Choroid plexus epithelial cell (primary cell): ENCODE results near the gene AMFR.

ENCODE experiments used
- DNase-seq: peaks from one replicate; pipeline ENCODE4 v3.0.0-alpha.2; 2010; ENCODE audit warnings: low read depth
- H3K4me3 ChIP-seq: 2 replicates; pipeline ENCODE4 v1.5.1; 2011; ENCODE audit warnings: low read depth, mild to moderate bottlenecking, control low read depth, low read length, moderate library complexity
- TF ChIP-seq, protein P1 (sequence below): conservative IDR thresholded peaks from 2 replicates; pipeline ENCODE4 v1.5.1; 2011; ENCODE audit warnings: low read depth, mild to moderate bottlenecking, control low read depth, inconsistent platforms, low read length, moderate library complexity

The AMFR gene

DNA sequence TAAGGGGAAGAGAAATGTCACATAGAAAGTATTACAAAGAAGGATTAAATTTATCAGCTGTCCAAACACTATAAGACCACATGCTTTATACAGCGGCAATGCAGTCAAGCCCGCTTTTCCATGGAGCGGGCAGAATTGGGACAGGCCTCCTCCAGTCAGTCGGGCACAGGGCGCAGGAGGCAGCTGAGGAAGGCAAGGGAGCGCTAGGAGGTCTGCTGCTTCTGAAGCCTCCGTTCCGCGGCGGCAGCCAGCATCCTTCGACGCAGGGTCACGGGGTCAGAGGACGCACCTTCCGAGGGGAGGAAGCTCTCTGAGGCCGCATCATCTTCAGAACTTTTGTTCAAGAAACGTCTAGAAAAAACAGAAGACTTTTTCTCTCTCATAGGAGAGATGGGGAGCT, 62.6 kb downstream of the AMFR start:
- no peak for DNase-seq
- no peak overlapping the region for H3K4me3 ChIP-seq
- TF ChIP-seq, protein P1, sequence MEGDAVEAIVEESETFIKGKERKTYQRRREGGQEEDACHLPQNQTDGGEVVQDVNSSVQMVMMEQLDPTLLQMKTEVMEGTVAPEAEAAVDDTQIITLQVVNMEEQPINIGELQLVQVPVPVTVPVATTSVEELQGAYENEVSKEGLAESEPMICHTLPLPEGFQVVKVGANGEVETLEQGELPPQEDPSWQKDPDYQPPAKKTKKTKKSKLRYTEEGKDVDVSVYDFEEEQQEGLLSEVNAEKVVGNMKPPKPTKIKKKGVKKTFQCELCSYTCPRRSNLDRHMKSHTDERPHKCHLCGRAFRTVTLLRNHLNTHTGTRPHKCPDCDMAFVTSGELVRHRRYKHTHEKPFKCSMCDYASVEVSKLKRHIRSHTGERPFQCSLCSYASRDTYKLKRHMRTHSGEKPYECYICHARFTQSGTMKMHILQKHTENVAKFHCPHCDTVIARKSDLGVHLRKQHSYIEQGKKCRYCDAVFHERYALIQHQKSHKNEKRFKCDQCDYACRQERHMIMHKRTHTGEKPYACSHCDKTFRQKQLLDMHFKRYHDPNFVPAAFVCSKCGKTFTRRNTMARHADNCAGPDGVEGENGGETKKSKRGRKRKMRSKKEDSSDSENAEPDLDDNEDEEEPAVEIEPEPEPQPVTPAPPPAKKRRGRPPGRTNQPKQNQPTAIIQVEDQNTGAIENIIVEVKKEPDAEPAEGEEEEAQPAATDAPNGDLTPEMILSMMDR: no peak

- DNase-seq: no peak
- no peak overlapping the region for H3K4me3 ChIP-seq
- TF ChIP-seq, protein P1: no peak
Measured at GRCh38 chr16:56362057-56362655, 63.2 kb downstream of the AMFR start.

DNA sequence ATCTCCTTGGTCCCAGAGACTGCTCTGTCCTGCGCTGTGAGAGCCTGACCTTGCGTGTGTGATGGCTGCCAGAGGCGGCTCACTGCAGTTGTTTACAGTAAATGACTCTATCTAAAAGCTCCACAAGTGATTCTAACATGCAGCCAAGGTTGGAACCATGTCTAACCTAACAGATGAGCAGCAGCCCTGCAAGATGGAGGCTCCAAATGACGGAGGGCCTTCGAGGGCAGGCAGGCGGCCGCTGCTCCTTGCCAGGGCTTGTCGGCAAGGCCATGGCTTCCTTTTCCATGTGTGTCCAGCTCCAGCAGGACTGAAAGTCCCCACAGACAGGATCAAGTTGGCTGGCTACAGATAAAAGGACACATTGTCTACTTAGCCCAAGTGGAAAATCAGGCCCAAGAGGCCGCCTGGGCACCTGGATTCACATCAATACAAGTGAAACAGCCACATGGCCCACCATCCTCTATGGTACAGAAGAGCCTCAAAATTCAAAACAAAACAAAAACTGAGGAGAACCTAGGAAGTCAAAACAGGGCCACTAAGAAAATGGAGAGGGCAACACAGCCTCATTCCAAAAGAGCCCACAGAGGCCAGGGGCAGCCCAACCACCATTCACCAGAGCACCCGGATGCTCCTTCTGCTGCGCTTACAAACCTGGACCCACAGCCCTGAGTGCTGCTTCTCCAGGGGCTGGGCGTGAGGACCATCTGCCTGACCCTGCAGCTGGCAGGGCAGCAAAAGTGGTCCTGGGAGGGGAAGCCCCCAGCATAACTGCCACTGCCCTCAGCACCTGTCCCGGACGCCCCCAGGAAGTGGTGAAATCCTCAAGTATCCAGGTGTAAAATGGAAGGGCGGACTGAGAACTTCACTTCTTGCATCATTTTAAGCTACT, 65.0 kb downstream of the AMFR start:
- H3K4me3 ChIP-seq: no peak overlapping the region
- TF ChIP-seq, protein P1: no peak
- DNase-seq: no peak

GRCh38 chr16:56357765-56358322, 67.5 kb downstream of the AMFR start:
- DNase-seq: peak; percentile 44
- TF ChIP-seq, protein P1: no peak
- no peak overlapping the region for H3K4me3 ChIP-seq

DNA sequence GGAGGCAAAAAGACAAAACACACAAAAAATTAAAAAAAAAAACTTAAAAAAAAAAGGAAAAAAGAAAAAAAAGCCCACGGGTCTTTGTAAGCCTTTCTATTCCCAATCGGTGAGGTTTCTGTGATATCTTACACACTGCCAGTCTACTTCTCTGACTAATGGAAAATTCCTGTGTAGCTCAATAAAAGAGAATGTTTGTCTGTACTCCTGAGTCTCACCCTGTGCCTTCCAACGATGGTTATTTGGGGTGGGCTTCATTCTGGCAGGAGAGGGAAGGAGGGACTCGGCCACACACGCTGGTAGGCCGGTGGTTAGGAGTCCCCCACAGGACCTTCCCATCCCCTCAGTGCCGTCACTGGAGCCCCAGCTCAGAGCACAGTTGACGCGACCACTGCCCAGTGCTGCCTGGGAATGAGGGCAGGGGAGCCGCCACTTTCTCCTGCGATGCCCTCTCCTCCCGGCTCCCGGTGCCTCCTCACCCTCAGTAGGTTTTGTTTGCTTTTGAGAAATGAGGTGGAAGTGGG, 68.0 kb downstream of the AMFR start:
- peak; percentile 73 for DNase-seq
- TF ChIP-seq, protein P1: no peak
- peak overlapping the region; percentile 59 for H3K4me3 ChIP-seq

DNA sequence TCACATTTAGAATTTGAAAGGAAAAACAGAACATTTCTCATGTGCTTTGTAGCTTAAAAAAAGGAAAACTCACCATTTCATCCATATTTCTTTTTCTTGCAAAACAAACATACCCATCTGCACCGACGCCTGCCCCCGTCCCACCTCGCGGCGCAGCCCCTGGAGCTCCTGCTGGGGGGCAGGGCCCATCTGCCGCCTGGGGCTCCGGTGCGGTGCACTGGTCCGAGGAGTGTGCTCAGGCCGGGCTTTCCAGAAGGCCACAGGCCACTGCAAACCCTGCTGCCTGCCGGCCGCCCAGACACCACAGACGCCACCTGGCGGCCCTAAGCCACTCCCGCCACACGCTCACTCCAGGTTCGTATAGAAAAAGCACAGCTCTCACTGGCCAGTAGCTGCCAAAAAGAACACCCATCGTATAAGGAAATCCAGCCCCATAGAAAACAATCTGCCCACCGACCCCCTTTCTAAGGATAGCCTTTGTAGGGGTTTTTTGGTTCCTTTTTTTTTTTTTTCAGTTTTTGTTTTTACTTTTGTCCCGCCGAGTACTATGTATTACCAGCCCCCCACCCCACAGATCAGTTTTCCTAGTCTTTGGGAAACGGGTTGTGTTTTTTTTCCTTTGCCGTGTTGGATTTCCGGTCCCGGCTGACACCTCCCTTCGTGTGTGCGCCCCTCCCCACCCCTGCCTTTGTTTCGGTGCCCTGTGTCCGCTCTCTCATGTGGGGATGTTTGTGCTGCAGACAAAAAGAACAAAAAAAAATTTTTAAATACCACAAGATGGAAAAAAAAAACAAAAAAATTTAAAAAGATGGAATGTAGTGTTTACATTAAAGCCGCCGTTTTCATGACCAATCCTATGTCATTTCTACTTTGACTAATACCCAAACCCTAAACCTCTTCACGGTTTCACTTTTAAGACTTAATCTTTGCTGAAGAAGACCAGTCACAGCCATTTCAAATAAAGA, 68.8 kb downstream of the AMFR start:
- H3K4me3 ChIP-seq: peak overlapping the region; percentile 59
- TF ChIP-seq, protein P1: peak; percentile 88
- DNase-seq: peak; percentile 92
